K562 (cell line): Measurements from ENCODE around the gene UBR3. TPM values are rescaled to one million over a fixed set of nuclear protein-coding genes. Genes with fewer than 3 reads are reported as not detected.

Experiments
- ATAC-seq: fragments of 200-7000 bp; cut with Tn5 transposase; 3 replicates; pipeline ENCODE4 v1.9.1; 2020; ENCODE audit warnings: moderate library complexity
- BruUV-seq: library from RNA; stranded (reverse); fragments of 400-500 nt; replicated peaks from 2 replicates; lab custom pipeline; 2021; lab: Mats Ljungman, UMichigan
- CTCF ChIA-PET: fragments of 300-600 bp; formaldehyde crosslinking; extraction: SDS; loops from one replicate; lab custom pipeline; 2021; ENCODE audit warnings: low intra/inter-chr PET ratio; lab: Yijun Ruan, JAX
- POLR2A ChIA-PET: fragments of 300-600, 350-650 bp; sonication (Branson Sonifier 250); formaldehyde crosslinking; extraction: SDS; loops from one replicate; lab custom pipeline; 2021; ENCODE audit warnings: antibody characterized with exemption, inconsistent platforms; lab: Yijun Ruan, JAX
- DNase-seq, 4 experiments: peaks; one replicate each; pipeline versions ENCODE4 v3.0.0 to v3.0.0-alpha.2; 2011 to 2018; ENCODE audit warnings: low spot score in 3 of 4, mixed read lengths in 3 of 4; ENCODE audit errors: extremely low read depth in 1 of 4
- FAIRE-seq: peaks from 2 replicates; lab custom pipeline; 2011; peaks lifted over from hg19 to GRCh38; lab: Jason Lieb, UNC
- H2AFZ ChIP-seq: 2 replicates; pipeline ENCODE4 v1.6.0; 2011; ENCODE audit warnings: low read depth, low read length, control low read depth, inconsistent platforms
- H3K27ac ChIP-seq: fragments of 200-600 bp; 3 replicates; pipeline ENCODE4 v1.8.0; 2011; ENCODE audit warnings: low read depth, mild to moderate bottlenecking, control low read depth, inconsistent platforms, low read length, moderate library complexity, mixed read lengths; ENCODE audit errors: extremely low read depth
- H3K27me3 ChIP-seq, 2 experiments: fragments of 300-600 bp in 1 of 2; 2 replicates in 1 of 2; 3 replicates in 1 of 2; pipeline versions ENCODE4 v1.6.0 to v1.8.0; 2011; ENCODE audit warnings: inconsistent platforms in 2 of 2, low read length in 2 of 2, mild to moderate bottlenecking in 1 of 2, mixed read lengths in 1 of 2, moderate library complexity in 1 of 2; ENCODE audit not compliant: control insufficient read depth in 2 of 2, insufficient read depth in 2 of 2
- H3K36me3 ChIP-seq: fragments of 300-600 bp; 3 replicates; pipeline ENCODE4 v1.8.0; 2011; ENCODE audit warnings: mild to moderate bottlenecking, low read length, inconsistent platforms; ENCODE audit not compliant: control insufficient read depth, insufficient read depth
- H3K4me1 ChIP-seq, 2 experiments: fragments of 200-600 bp in 1 of 2; replicated peaks in 1 of 2; 2 replicates in 1 of 2; 3 replicates in 1 of 2; pipeline versions ENCODE4 v1.5.1 to v1.8.0; 2011; ENCODE audit warnings: inconsistent platforms in 2 of 2, low read length in 2 of 2, mild to moderate bottlenecking in 1 of 2, mixed read lengths in 1 of 2, moderate library complexity in 1 of 2; ENCODE audit not compliant: control insufficient read depth in 2 of 2, insufficient read depth in 2 of 2
- H3K4me2 ChIP-seq: 2 replicates; pipeline ENCODE4 v1.6.1; 2011; ENCODE audit warnings: low read length, control low read depth, inconsistent platforms, mixed read lengths; ENCODE audit not compliant: insufficient read depth
- H3K4me3 ChIP-seq: fragments of 200-600 bp; sonication (generic), shearing (Covaris generic); 2 replicates; pipeline ENCODE4 v1.5.1; 2016; ENCODE audit warnings: control low read depth, inconsistent platforms
- H3K79me2 ChIP-seq: fragments of 200-600 bp; 3 replicates; pipeline ENCODE4 v1.8.0; 2011; ENCODE audit warnings: low read length, inconsistent platforms; ENCODE audit not compliant: control insufficient read depth, insufficient read depth
- H3K9ac ChIP-seq, 2 experiments: 2 replicates each; pipeline versions ENCODE4 v1.6.0 to v1.6.1; 2011; ENCODE audit warnings: low read depth in 2 of 2, low read length in 2 of 2, control low read depth in 1 of 2, inconsistent platforms in 1 of 2, mild to moderate bottlenecking in 1 of 2, mixed read lengths in 1 of 2; ENCODE audit not compliant: insufficient read depth in 1 of 2
- H3K9me1 ChIP-seq: one replicate; pipeline ENCODE4 v1.6.0; 2011; ENCODE audit warnings: inconsistent platforms, mild to moderate bottlenecking, low read length, moderate library complexity; ENCODE audit not compliant: control insufficient read depth, insufficient read depth
- H3K9me3 ChIP-seq: replicated peaks from 2 replicates; pipeline ENCODE4 v1.5.1; 2011; ENCODE audit warnings: low read depth, low read length, inconsistent platforms; ENCODE audit not compliant: control insufficient read depth, insufficient read depth
- H4K20me1 ChIP-seq: replicated peaks from 2 replicates; pipeline ENCODE4 v1.6.1; 2011; ENCODE audit warnings: low read length, inconsistent platforms, mixed read lengths; ENCODE audit not compliant: control insufficient read depth, insufficient read depth
- CHCHD3 ChIP-seq: fragments of 250-450 bp; sonication (Bioruptor Pico); IDR thresholded peaks from 2 replicates; pipeline ENCODE4 v2.1.2; 2022; ENCODE audit warnings: mild to moderate bottlenecking
- CHD7 ChIP-seq: fragments of 200-600 bp; sonication (generic); IDR thresholded peaks from one replicate; pipeline ENCODE4 v1.6.1; 2012; ENCODE audit warnings: mild to moderate bottlenecking, low read depth, low read length, inconsistent platforms
- PHB2 ChIP-seq: fragments of 450-650 bp; IDR thresholded peaks from 2 replicates; pipeline ENCODE4 v1.6.1; 2017; ENCODE audit warnings: low read depth
- SIN3B ChIP-seq: fragments of 450-650 bp; IDR thresholded peaks from 2 replicates; pipeline ENCODE4 v1.6.1; 2017; ENCODE audit warnings: low read depth, mild to moderate bottlenecking, moderate library complexity
- ZNF324 ChIP-seq: fragments of 250-450 bp; sonication (Bioruptor Pico); IDR thresholded peaks from 2 replicates; pipeline ENCODE4 v1.4.0; 2020; ENCODE audit warnings: mild to moderate bottlenecking
- in situ Hi-C: fragments of 300-500 bp; cut with MboI; formaldehyde crosslinking; loops from 4 replicates; pipeline ENCODE4 v1.15.0; 2018; ENCODE audit warnings: inconsistent platforms, mixed read lengths
- intact Hi-C: fragments of 100-400 bp; cut with micrococcal nuclease; formaldehyde crosslinking; loops from 2 replicates; pipeline ENCODE4 v1.14.2; 2022
- polyA plus RNA-seq, 8 experiments: library from polyadenylated mRNA; depleted of rRNA in 4 of 8; stranded (reverse) in 5 of 8; unstranded in 3 of 8; fragments of >200 nt; fragmentation: Nextera tagmentation in 2 of 8; fragmentation: Illumina TruSeq in 1 of 8; extraction: Ambion mirVana in 2 of 8; extraction: Trizol in 1 of 8; gene quantifications; 2 replicates each; pipeline versions ENCODE4 v1.2.1 to v1.2.3, GENCODE V29; 2011 to 2014; ENCODE audit warnings: inconsistent platforms in 1 of 8, missing spikeins in 1 of 8
- total RNA-seq, 7 experiments: library from RNA; depleted of rRNA in 6 of 7; stranded (reverse); fragments of >200 nt in 6 of 7; fragmentation: Illumina TruSeq in 2 of 7; extraction: Trizol in 2 of 7; gene quantifications; 2 replicates each; pipeline versions ENCODE4 v1.2.1 to v1.2.3, GENCODE V29; 2011 to 2021; ENCODE audit warnings: low replicate concordance in 1 of 7

The UBR3 gene
- total and polyA plus RNA-seq, 9 of the 15 experiments (the other 6 are each of a cell fraction or from before 2014, with no cell fraction given), result 14.4 to 63.5 (median 40.4) TPM

- H3K4me3 ChIP-seq, result no peak overlapping the region
- FAIRE-seq (no peak), DNase-seq (no peak), ATAC-seq (no peak)
- no peaks in the 10 kb centered on the region for H4K20me1 ChIP-seq
- no peak overlapping the region for H3K27ac ChIP-seq
- intact Hi-C loops, result loop anchor here (10.0 kb wide), 2 partner anchors 259 to 349 kb away; partner anchors contain the start of gene FASTKD1
- H3K27me3 ChIP-seq, result no peaks in the 10 kb centered on the region
- no peak overlapping the region for H3K9ac ChIP-seq
- H2AFZ ChIP-seq, result no peak overlapping the region
- in situ Hi-C loops, result no loop called here
- no TSS peak for BruUV-seq
- H3K4me2 ChIP-seq, result no peak overlapping the region
- ChIA-PET CTCF (no interaction called here), POLR2A (interaction anchor here (1.1 to 1.4 kb wide), 2 partner anchors 14 to 41 kb away, joined by 3 read pairs; no protein-coding TSS in a partner anchor)
- H3K4me1 ChIP-seq, result peaks cover 3 to 16% of the 10 kb centered on the region in 2 experiments; a peak in 3 of 5 replicates
- no peaks in the 10 kb centered on the region; the same call in 2 of the 3 replicates for H3K79me2 ChIP-seq
- H3K9me1 ChIP-seq, result no peaks in the 10 kb centered on the region
- TF ChIP-seq CHCHD3, result no peak
- TF ChIP-seq SIN3B, result no peak
- no peak for TF ChIP-seq PHB2
- TF ChIP-seq CHD7, result no peak
- TF ChIP-seq ZNF324 (CRISPR knock-in tag), result no peak
- peaks cover 52% of the 10 kb centered on the region for H3K36me3 ChIP-seq
- no peaks in the 10 kb centered on the region for H3K9me3 ChIP-seq
These were observed 96.7 kb downstream of the UBR3 start for GRCh38 chr2:169923977-169924376.
